Caco-2 (cell line): ENCODE measurements around the gene KHDC1L. TPM values are rescaled to one million over a fixed set of nuclear protein-coding genes. Genes with fewer than 3 reads are reported as not detected.

Source experiments
- BruUV-seq: library from RNA; stranded (reverse); fragments of 400-500 nt; replicated peaks from 2 replicates; lab custom pipeline; 2021; lab: Mats Ljungman, UMichigan
- CTCF ChIA-PET: fragments of 300-600 bp; sonication (Branson Sonifier 250); formaldehyde crosslinking; loops from one replicate; lab custom pipeline; 2022; ENCODE audit warnings: antibody characterized with exemption; lab: Charles Lee
- POLR2A ChIA-PET: fragments of 300-600 bp; sonication (Branson Sonifier 250); formaldehyde crosslinking; loops from one replicate; lab custom pipeline; 2022; ENCODE audit warnings: antibody characterized with exemption; lab: Charles Lee
- DNase-seq, 2 experiments: peaks; one replicate each; pipeline versions ENCODE4 v3.0.0 to v3.0.0-alpha.2; 2020 to 2022
- H3K27me3 ChIP-seq: replicated peaks from 2 replicates; pipeline ENCODE4 v1.6.0; 2011; ENCODE audit warnings: low read length; ENCODE audit not compliant: control insufficient read depth, insufficient read depth
- H3K36me3 ChIP-seq: 2 replicates; pipeline ENCODE4 v1.5.1; 2011; ENCODE audit warnings: low read length; ENCODE audit not compliant: control insufficient read depth, insufficient read depth
- H3K4me1 ChIP-seq: fragments of 250-450 bp; sonication (Bioruptor Pico); 2 replicates; pipeline ENCODE4 v1.5.1; 2020; ENCODE audit warnings: mild to moderate bottlenecking
- H3K4me3 ChIP-seq: 2 replicates; pipeline ENCODE4 v1.5.1; 2011; ENCODE audit warnings: low read depth, mild to moderate bottlenecking, control low read depth, low read length
- H3K9me3 ChIP-seq: fragments of 250-450 bp; sonication (Bioruptor Pico); 2 replicates; pipeline ENCODE4 v1.5.1; 2020; ENCODE audit warnings: mild to moderate bottlenecking, moderate library complexity
- H3K27ac Mint-ChIP-seq: one replicate; pipeline ENCODE4 v1.8.0; 2022; ENCODE audit warnings: mixed read lengths; ENCODE audit not compliant: unreplicated experiment
- H3K27me3 Mint-ChIP-seq: one replicate; pipeline ENCODE4 v1.8.0; 2022; ENCODE audit warnings: mixed read lengths; ENCODE audit not compliant: insufficient read depth, unreplicated experiment
- H3K36me3 Mint-ChIP-seq: one replicate; pipeline ENCODE4 v1.8.0; 2022; ENCODE audit warnings: mild to moderate bottlenecking, mixed read lengths; ENCODE audit not compliant: insufficient read depth, unreplicated experiment
- H3K4me1 Mint-ChIP-seq: one replicate; pipeline ENCODE4 v1.8.0; 2022; ENCODE audit warnings: low read depth, mixed read lengths; ENCODE audit not compliant: unreplicated experiment
- H3K4me3 Mint-ChIP-seq: one replicate; pipeline ENCODE4 v1.8.0; 2022; ENCODE audit warnings: mild to moderate bottlenecking, moderate library complexity, mixed read lengths; ENCODE audit not compliant: unreplicated experiment
- H3K9me3 Mint-ChIP-seq: one replicate; pipeline ENCODE4 v1.8.0; 2022; ENCODE audit warnings: mixed read lengths; ENCODE audit not compliant: unreplicated experiment
- intact Hi-C: fragments of 100-400 bp; cut with micrococcal nuclease; formaldehyde crosslinking; loops from one replicate; pipeline ENCODE4 v1.10.0; 2022; ENCODE audit not compliant: unreplicated experiment
- total RNA-seq: library from RNA; stranded (reverse); gene quantifications from 2 replicates; pipeline ENCODE4 v1.2.3, GENCODE V29; 2022
- TF ChIP-seq, protein P1 (sequence below), 2 experiments: fragments of 200-600 bp in 1 of 2; IDR thresholded peaks; 1 replicate in 1 of 2; 2 replicates in 1 of 2; pipeline versions ENCODE4 v1.5.1 to v1.8.0; 2011 to 2022; ENCODE audit warnings: antibody characterized with exemption in 1 of 2, control low read depth in 1 of 2, inconsistent platforms in 1 of 2, low read depth in 1 of 2, low read length in 1 of 2, mild to moderate bottlenecking in 1 of 2, moderate library complexity in 1 of 2; ENCODE audit not compliant: insufficient read depth in 1 of 2, severe bottlenecking in 1 of 2, unreplicated experiment in 1 of 2

The KHDC1L gene
- total RNA-seq, 1 experiment from 2014 or later, result not detected

DNA sequence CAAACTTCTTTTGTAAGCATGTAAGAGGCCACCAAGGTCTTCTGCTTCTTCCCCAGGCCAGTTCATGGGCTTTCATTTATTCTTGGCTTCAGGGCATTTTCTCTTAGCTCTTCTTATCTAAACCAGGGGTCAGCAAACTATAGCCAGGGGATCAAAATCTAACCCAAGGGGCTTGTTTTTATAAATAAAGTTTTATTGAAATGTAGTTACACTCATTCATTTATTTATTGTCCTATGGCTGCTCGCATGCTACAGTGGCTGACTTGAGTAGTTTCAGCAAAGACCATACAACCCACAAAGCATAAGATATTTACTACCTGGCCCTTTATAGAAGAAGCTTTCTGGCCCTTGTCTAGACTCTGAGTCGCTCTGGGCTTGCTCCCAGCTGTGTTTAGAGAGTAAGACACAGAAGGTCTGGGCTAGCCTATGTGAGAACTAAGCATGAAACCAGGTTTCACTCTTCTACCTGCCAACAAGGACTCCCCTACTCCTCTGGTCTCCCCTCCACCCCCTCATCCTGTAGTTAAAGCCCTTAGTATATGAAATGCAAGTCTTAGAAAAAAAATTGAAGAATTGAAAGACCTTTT, 43.2 kb downstream of the KHDC1L start:
- Histone ChIP-seq H3K9me3 (no peaks in the 10 kb centered on the region), H3K4me1 (no peaks in the 10 kb centered on the region), H3K4me3 (no peak overlapping the region), H3K36me3 (no peaks in the 10 kb centered on the region), H3K27me3 (no peaks in the 10 kb centered on the region)
- Mint-ChIP-seq H3K9me3 (no peaks in the 10 kb centered on the region), H3K4me3 (no peak overlapping the region), H3K27ac (no peak overlapping the region), H3K4me1 (no peaks in the 10 kb centered on the region), H3K27me3 (peaks cover 7% of the 10 kb centered on the region), H3K36me3 (no peaks in the 10 kb centered on the region)
- CTCF ChIA-PET, result no interaction called here
- POLR2A ChIA-PET, result no interaction called here
- BruUV-seq, result no TSS peak
- intact Hi-C loops, result loop anchor here (5.0 kb wide), 2 partner anchors 50 to 145 kb away; no protein-coding TSS in a partner anchor
- TF ChIP-seq, protein P1, sequence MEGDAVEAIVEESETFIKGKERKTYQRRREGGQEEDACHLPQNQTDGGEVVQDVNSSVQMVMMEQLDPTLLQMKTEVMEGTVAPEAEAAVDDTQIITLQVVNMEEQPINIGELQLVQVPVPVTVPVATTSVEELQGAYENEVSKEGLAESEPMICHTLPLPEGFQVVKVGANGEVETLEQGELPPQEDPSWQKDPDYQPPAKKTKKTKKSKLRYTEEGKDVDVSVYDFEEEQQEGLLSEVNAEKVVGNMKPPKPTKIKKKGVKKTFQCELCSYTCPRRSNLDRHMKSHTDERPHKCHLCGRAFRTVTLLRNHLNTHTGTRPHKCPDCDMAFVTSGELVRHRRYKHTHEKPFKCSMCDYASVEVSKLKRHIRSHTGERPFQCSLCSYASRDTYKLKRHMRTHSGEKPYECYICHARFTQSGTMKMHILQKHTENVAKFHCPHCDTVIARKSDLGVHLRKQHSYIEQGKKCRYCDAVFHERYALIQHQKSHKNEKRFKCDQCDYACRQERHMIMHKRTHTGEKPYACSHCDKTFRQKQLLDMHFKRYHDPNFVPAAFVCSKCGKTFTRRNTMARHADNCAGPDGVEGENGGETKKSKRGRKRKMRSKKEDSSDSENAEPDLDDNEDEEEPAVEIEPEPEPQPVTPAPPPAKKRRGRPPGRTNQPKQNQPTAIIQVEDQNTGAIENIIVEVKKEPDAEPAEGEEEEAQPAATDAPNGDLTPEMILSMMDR (IDR thresholded peaks at IDR 0.05; ENCODE audit: insufficient read depth in 1 of 2, low read depth in 1 of 2, low read length in 1 of 2, severe bottlenecking in 1 of 2, unreplicated experiment in 1 of 2), result no peak
- no peak for DNase-seq

DNA sequence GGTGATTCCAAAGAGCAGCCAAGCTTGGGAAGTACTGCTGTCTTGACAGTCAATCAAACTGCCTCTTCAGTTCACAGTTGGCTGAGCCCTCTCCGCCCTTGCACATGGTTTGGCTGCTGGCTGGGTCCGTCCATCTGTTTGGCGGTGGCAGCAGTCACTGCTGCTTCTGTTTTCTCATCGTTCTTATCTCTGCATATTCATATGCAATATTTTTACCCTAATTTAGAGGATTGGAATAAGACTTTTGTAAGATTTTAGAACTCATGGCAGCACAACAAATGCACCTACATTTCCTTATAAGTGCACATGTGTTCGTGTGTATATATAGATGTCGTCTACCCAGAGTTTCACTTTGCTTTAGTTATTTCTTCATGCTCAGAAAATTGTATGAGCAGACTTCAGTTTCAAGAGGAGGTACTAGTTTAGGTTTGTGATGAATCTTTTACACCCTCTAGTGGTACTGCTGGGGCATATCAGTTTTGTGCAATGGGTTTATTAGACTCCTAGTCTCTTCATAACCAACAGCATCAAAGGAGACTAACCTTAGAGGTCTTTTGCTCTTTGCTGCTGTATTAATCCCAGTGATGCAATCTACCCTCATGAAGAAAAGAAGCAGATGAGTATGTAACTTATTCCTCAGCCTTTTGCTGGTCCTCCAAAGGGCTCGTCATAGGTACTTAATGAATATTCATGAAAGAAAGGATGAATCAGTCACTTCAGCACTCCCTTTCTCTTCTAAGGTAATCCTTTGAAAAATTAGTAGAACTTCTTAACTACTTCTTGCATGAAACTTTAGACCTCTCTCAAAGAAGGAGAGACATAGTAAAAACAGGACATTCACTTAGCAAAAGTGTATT, 44.3 kb downstream of the KHDC1L start:
- Mint-ChIP-seq H3K27ac (no peak overlapping the region), H3K4me3 (no peak overlapping the region), H3K9me3 (no peaks in the 10 kb centered on the region), H3K36me3 (no peaks in the 10 kb centered on the region), H3K27me3 (peaks cover 4% of the 10 kb centered on the region), H3K4me1 (no peaks in the 10 kb centered on the region)
- Histone ChIP-seq H3K4me1 (no peaks in the 10 kb centered on the region), H3K27me3 (no peaks in the 10 kb centered on the region), H3K4me3 (no peak overlapping the region), H3K9me3 (no peaks in the 10 kb centered on the region), H3K36me3 (no peaks in the 10 kb centered on the region)
- TF ChIP-seq, protein P1 (IDR thresholded peaks at IDR 0.05; ENCODE audit: insufficient read depth in 1 of 2, low read depth in 1 of 2, low read length in 1 of 2, severe bottlenecking in 1 of 2, unreplicated experiment in 1 of 2), result peak; percentile 58 to 86
- intact Hi-C loops, result loop anchor here (1.0 to 5.0 kb wide), 5 partner anchors 49 to 769 kb away; no protein-coding TSS in a partner anchor
- POLR2A ChIA-PET, result no interaction called here
- BruUV-seq, result no TSS peak
- CTCF ChIA-PET, result interaction anchor here (0.7 kb wide), 1 partner anchor 746 kb away, joined by 3 read pairs; no protein-coding TSS in a partner anchor
- peak in 1 of 2 experiments; percentile 17 for DNase-seq

DNA sequence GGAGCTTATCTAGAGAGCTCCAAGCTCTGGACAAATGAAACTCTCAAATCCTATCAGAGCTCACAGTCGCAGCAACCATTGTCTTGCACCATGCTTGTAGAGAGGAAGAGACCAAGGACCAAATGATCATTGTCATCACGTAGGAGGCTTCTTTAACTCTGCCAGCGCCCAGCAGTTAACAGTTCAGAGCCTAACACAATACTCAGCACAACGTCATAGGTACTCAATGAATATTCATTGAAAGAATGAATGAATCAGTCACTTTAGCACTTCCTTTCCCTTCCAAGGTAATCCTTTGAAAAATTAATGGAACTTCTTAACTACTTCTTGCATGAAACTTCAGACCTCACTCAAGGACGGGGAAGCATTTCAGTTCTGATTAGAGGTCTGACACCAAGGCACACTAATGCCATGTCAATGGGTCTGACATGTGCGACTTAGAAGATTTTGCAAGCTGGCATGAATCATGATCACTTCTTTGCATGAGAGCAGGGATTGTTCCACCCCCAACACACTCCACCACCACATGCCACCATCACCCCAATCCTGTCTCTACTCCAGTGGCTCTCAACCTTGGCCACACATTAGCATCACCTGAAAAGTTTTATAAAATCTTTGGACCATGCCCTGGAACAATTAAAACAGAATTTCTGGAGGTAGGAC, 45.1 kb downstream of the KHDC1L start:
- Mint-ChIP-seq H3K27me3 (peaks cover 4% of the 10 kb centered on the region), H3K4me1 (no peaks in the 10 kb centered on the region), H3K27ac (no peak overlapping the region), H3K4me3 (no peak overlapping the region), H3K9me3 (no peaks in the 10 kb centered on the region), H3K36me3 (no peaks in the 10 kb centered on the region)
- POLR2A ChIA-PET, result no interaction called here
- Histone ChIP-seq H3K27me3 (no peaks in the 10 kb centered on the region), H3K36me3 (no peaks in the 10 kb centered on the region), H3K9me3 (no peaks in the 10 kb centered on the region), H3K4me1 (no peaks in the 10 kb centered on the region), H3K4me3 (no peak overlapping the region)
- DNase-seq, result no peak
- TF ChIP-seq, protein P1 (IDR thresholded peaks at IDR 0.05; ENCODE audit: insufficient read depth in 1 of 2, low read depth in 1 of 2, low read length in 1 of 2, severe bottlenecking in 1 of 2, unreplicated experiment in 1 of 2), result no peak
- intact Hi-C loops, result loop anchor here (5.0 kb wide), 2 partner anchors 48 to 147 kb away; no protein-coding TSS in a partner anchor
- CTCF ChIA-PET, result interaction anchor here (0.7 kb wide), 1 partner anchor 745 kb away, joined by 3 read pairs; no protein-coding TSS in a partner anchor
- no TSS peak for BruUV-seq
